HUES6 (cell line): ENCODE measurements around the gene CYREN.
"Not testable (repeated sequence)": the region's sequence is repeated elsewhere in the genome, so short reads cannot be mapped to it uniquely, and the experiment has no call there.

Source experiments
- H3K27ac ChIP-seq: 2 replicates; pipeline ENCODE4 v1.7.0; 2013; ENCODE audit warnings: low read depth, mild to moderate bottlenecking, low read length, inconsistent platforms
- H3K27me3 ChIP-seq: 2 replicates; pipeline ENCODE4 v1.6.1; 2013; ENCODE audit warnings: low read length; ENCODE audit not compliant: control insufficient read depth, insufficient read depth
- H3K36me3 ChIP-seq: 2 replicates; pipeline ENCODE4 v1.6.1; 2013; ENCODE audit warnings: low read length; ENCODE audit not compliant: control insufficient read depth, insufficient read depth
- H3K4me1 ChIP-seq: 2 replicates; pipeline ENCODE4 v1.6.1; 2013; ENCODE audit warnings: low read length; ENCODE audit not compliant: control insufficient read depth, insufficient read depth
- H3K4me3 ChIP-seq: 2 replicates; pipeline ENCODE4 v1.5.1; 2013; ENCODE audit warnings: low read depth, low read length
- H3K9ac ChIP-seq: one replicate; pipeline ENCODE4 v1.6.1; 2013; ENCODE audit warnings: mild to moderate bottlenecking, low read length
- H3K9me3 ChIP-seq: 2 replicates; pipeline ENCODE4 v1.6.1; 2013; ENCODE audit warnings: low read depth, low read length; ENCODE audit not compliant: control insufficient read depth, insufficient read depth

The CYREN gene

DNA sequence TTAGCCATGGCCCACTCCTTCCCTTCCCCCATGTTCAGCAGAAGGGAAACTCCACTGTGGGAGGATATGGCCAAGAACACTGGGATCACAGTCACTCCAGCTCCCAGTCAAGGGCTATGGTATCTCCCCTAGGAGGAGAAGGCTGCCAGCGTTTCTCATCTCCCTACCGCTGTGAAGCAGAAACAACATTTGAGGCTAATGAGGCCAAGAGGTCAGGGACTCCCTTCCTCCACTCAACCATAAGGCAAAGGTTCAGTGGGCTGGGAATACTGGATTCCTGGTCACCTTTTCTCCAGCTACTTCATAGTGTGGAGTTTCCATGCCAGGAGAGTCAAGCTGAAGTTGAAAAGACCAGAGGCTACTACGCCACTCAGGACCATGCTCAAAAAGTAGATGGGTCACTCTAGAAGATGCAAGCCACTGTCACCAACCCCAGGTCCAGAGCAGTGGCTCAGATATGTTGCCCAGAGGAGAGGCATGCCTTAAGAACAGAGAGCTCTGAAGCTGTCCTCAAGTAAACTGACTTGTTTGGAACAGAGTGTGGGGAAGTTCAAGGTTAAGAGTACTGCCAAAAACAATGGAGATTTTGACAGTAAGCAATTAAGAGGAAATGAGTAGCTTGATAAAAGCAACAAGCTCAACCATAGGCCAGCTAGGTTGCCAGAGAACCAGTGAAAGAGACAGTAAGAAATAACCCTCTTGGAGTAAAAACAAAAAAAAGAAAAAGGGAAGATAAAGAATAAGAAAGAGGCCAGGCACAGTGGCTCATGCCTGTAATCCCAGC is 26.4 kb downstream of the CYREN start:
- no peaks in the 10 kb centered on the region for H3K27me3 ChIP-seq
- no peaks in the 10 kb centered on the region for H3K9me3 ChIP-seq
- no peak overlapping the region for H3K4me3 ChIP-seq
- H3K4me1 ChIP-seq, result no peaks in the 10 kb centered on the region
- H3K36me3 ChIP-seq, result no peaks in the 10 kb centered on the region
- H3K27ac ChIP-seq, result no peak overlapping the region
- no peak overlapping the region for H3K9ac ChIP-seq

- Histone ChIP-seq H3K4me3 (no peak overlapping the region), H3K9ac (no peak overlapping the region), H3K9me3 (no peaks in the 10 kb centered on the region), H3K36me3 (no peaks in the 10 kb centered on the region), H3K27me3 (no peaks in the 10 kb centered on the region), H3K4me1 (no peaks in the 10 kb centered on the region), H3K27ac (no peak overlapping the region)
Measured at GRCh38 chr7:135129579-135129978, 40.9 kb downstream of the CYREN start.

GRCh38 chr7:135128931-135129330 is 41.6 kb downstream of the CYREN start:
- H3K4me3 ChIP-seq, result no peak overlapping the region
- no peak overlapping the region for H3K27ac ChIP-seq
- no peaks in the 10 kb centered on the region for H3K4me1 ChIP-seq
- H3K9ac ChIP-seq, result no peak overlapping the region
- H3K36me3 ChIP-seq, result no peaks in the 10 kb centered on the region
- H3K9me3 ChIP-seq, result no peaks in the 10 kb centered on the region
- no peaks in the 10 kb centered on the region for H3K27me3 ChIP-seq

DNA sequence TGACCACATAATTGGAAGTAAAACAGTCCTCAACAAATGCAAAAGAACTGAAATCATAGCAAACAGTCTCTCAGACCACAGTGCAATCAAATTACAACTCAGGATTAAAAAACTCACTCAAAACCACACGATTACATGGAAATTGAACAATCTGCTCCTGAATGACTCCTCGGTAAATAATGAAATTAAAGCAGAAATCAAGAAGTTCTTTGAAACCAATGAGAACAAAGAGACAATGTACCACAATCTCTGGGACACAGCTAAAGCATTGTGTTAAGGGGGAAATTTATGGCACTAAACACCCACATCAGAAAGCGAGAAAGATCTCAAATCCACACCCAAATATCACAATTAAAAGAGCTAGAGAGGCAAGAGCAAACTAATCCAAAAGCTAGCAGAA is 45.9 kb downstream of the CYREN start:
- H3K9ac ChIP-seq, H3K4me1 ChIP-seq, H3K9me3 ChIP-seq, H3K4me3 ChIP-seq, H3K36me3 ChIP-seq, H3K27ac ChIP-seq, H3K27me3 ChIP-seq: not testable (repeated sequence)

- H3K9me3 ChIP-seq, result peaks cover 8% of the 10 kb centered on the region; the same call in 1 of the 2 replicates
- H3K27ac ChIP-seq, result no peak overlapping the region
Measured at GRCh38 chr7:135121868-135122267, 48.6 kb downstream of the CYREN start.

DNA sequence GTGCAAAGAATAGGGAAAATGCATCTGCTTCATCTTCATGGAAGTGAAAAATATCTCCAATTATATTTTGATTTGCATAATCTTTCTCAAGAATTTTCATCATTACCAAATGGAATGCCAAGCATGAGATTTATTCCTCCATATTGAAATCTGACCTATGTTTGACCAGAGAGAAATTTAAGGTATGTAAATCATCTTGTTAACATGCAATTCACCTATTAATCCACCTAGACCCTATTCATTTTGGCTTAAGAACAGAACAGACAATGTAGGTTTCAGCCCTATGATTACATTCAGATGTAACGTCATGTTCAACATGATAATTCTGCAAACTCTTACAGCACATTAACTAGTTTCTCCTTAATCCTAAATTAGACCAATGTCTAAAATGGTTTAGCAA is 53.4 kb downstream of the CYREN start:
- no peaks in the 10 kb centered on the region for H3K4me1 ChIP-seq
- peaks cover 8% of the 10 kb centered on the region; the same call in 1 of the 2 replicates for H3K9me3 ChIP-seq
- H3K36me3 ChIP-seq, result no peaks in the 10 kb centered on the region
- H3K9ac ChIP-seq, result no peak overlapping the region
- H3K27me3 ChIP-seq, result no peaks in the 10 kb centered on the region
- H3K4me3 ChIP-seq, result no peak overlapping the region
- H3K27ac ChIP-seq, result no peak overlapping the region

More at GRCh38 chr7:135121868-135122267, 48.6 kb downstream of the CYREN start:
- Histone ChIP-seq H3K4me1 (no peaks in the 10 kb centered on the region), H3K36me3 (no peaks in the 10 kb centered on the region), H3K9ac (no peak overlapping the region), H3K4me3 (no peak overlapping the region), H3K27me3 (no peaks in the 10 kb centered on the region)
